IMR-90 (cell line): ENCODE measurements around the gene QSOX2. TPM values are rescaled to one million over a fixed set of nuclear protein-coding genes. Genes with fewer than 3 reads are reported as not detected.

Experiments
- ATAC-seq: fragments of 200-7000 bp; cut with Tn5 transposase; 2 replicates; pipeline ENCODE4 v1.9.1; 2020; ENCODE audit warnings: low read depth, mild to moderate bottlenecking, moderate library complexity
- BruUV-seq: library from RNA; stranded (reverse); fragments of 400-500 nt; replicated peaks from 2 replicates; lab custom pipeline; 2021; lab: Mats Ljungman, UMichigan
- CTCF ChIA-PET: fragments of 300-600 bp; formaldehyde crosslinking; extraction: SDS; loops from one replicate; lab custom pipeline; 2021; ENCODE audit warnings: antibody characterized with exemption; lab: Yijun Ruan, JAX
- POLR2A ChIA-PET: fragments of 300-600 bp; sonication (Branson Sonifier 250); formaldehyde crosslinking; loops from one replicate; lab custom pipeline; 2022; ENCODE audit warnings: antibody characterized with exemption; ENCODE audit not compliant: unreplicated experiment; lab: Charles Lee
- DNase-seq: peaks from one replicate; pipeline ENCODE4 v3.0.0; 2013
- H2AFZ ChIP-seq: replicated peaks from 2 replicates; pipeline ENCODE3; 2013; ENCODE audit warnings: low read length, mild to moderate bottlenecking; ENCODE audit not compliant: poor library complexity
- H2AK5ac ChIP-seq: 2 replicates; pipeline ENCODE4 v1.6.1; 2013; ENCODE audit warnings: low read depth, low read length, inconsistent platforms
- H2AK9ac ChIP-seq: replicated peaks from 2 replicates; pipeline ENCODE3; 2013; ENCODE audit warnings: mild to moderate bottlenecking, low read depth, low read length, moderate library complexity; ENCODE audit not compliant: poor library complexity
- H2BK120ac ChIP-seq: 2 replicates; pipeline ENCODE4 v1.6.1; 2013; ENCODE audit warnings: low read depth, low read length, inconsistent platforms
- H2BK15ac ChIP-seq: 3 replicates; pipeline ENCODE4 v1.6.1; 2013; ENCODE audit warnings: low read depth, low read length, inconsistent platforms
- H2BK20ac ChIP-seq: 2 replicates; pipeline ENCODE4 v1.6.1; 2013; ENCODE audit warnings: low read depth, mild to moderate bottlenecking, inconsistent platforms, low read length, moderate library complexity
- H2BK5ac ChIP-seq: 2 replicates; pipeline ENCODE4 v1.6.1; 2013; ENCODE audit warnings: mild to moderate bottlenecking, low read depth, low read length, inconsistent platforms; ENCODE audit not compliant: poor library complexity, severe bottlenecking
- H3K14ac ChIP-seq: replicated peaks from 2 replicates; pipeline ENCODE4 v1.6.1; 2013; ENCODE audit warnings: low read depth, low read length, inconsistent platforms
- H3K18ac ChIP-seq: 2 replicates; pipeline ENCODE4 v1.6.1; 2013; ENCODE audit warnings: low read depth, low read length, control low read depth
- H3K23ac ChIP-seq: 2 replicates; pipeline ENCODE4 v1.6.1; 2013; ENCODE audit warnings: low read depth, low read length, inconsistent platforms
- H3K27ac ChIP-seq: 2 replicates; pipeline ENCODE4 v1.5.1; 2013; ENCODE audit warnings: mild to moderate bottlenecking, control low read depth, low read length; ENCODE audit not compliant: insufficient read depth
- H3K27me3 ChIP-seq: 2 replicates; pipeline ENCODE4 v1.6.1; 2013; ENCODE audit warnings: low read length; ENCODE audit not compliant: control insufficient read depth, insufficient read depth
- H3K36me3 ChIP-seq: 2 replicates; pipeline ENCODE4 v1.6.1; 2013; ENCODE audit warnings: low read length, mixed read lengths; ENCODE audit not compliant: control insufficient read depth, insufficient read depth
- H3K4ac ChIP-seq: 2 replicates; pipeline ENCODE4 v1.6.1; 2013; ENCODE audit warnings: low read depth, low read length, inconsistent platforms
- H3K4me1 ChIP-seq: 2 replicates; pipeline ENCODE4 v1.6.1; 2013; ENCODE audit warnings: low read length, mixed read lengths; ENCODE audit not compliant: control insufficient read depth, insufficient read depth
- H3K4me2 ChIP-seq: 2 replicates; pipeline ENCODE4 v1.6.1; 2013; ENCODE audit warnings: low read depth, mild to moderate bottlenecking, control low read depth, low read length, moderate library complexity
- H3K4me3 ChIP-seq: 2 replicates; pipeline ENCODE4 v1.5.1; 2013; ENCODE audit warnings: low read depth, mild to moderate bottlenecking, control low read depth, low read length, moderate library complexity; ENCODE audit not compliant: insufficient read depth
- H3K56ac ChIP-seq: 2 replicates; pipeline ENCODE4 v1.6.1; 2013; ENCODE audit warnings: low read length, inconsistent platforms; ENCODE audit not compliant: insufficient read depth; ENCODE audit errors: extremely low read depth
- H3K79me1 ChIP-seq, 2 experiments: 2 replicates each; pipeline ENCODE4 v1.6.1; 2013; ENCODE audit warnings: low read length in 2 of 2, inconsistent platforms in 1 of 2, low read depth in 1 of 2
- H3K9ac ChIP-seq: 2 replicates; pipeline ENCODE4 v1.6.1; 2013; ENCODE audit warnings: low read depth, low read length, control low read depth
- H3K9me1 ChIP-seq: 2 replicates; pipeline ENCODE4 v1.6.1; 2013; ENCODE audit warnings: low read length, inconsistent platforms; ENCODE audit not compliant: insufficient read depth
- H3K9me3 ChIP-seq: 2 replicates; pipeline ENCODE4 v1.6.1; 2013; ENCODE audit warnings: low read length; ENCODE audit not compliant: control insufficient read depth, insufficient read depth
- H4K20me1 ChIP-seq: 2 replicates; pipeline ENCODE4 v1.6.1; 2013; ENCODE audit warnings: low read length, inconsistent platforms; ENCODE audit not compliant: insufficient read depth
- H4K5ac ChIP-seq: 2 replicates; pipeline ENCODE4 v1.6.1; 2013; ENCODE audit warnings: mild to moderate bottlenecking, low read depth, low read length, control low read depth
- H4K8ac ChIP-seq, 2 experiments: 2 replicates each; pipeline ENCODE4 v1.6.1; 2013; ENCODE audit warnings: low read depth in 2 of 2, low read length in 2 of 2, control low read depth in 1 of 2, inconsistent platforms in 1 of 2
- H4K91ac ChIP-seq: 2 replicates; pipeline ENCODE4 v1.6.1; 2013; ENCODE audit warnings: low read depth, low read length, inconsistent platforms; ENCODE audit not compliant: insufficient read depth
- BHLHE40 ChIP-seq: fragments of 150-350 bp; IDR thresholded peaks from 2 replicates; pipeline ENCODE4 v1.6.1; 2016; ENCODE audit warnings: mild to moderate bottlenecking, low read depth, low read length
- CEBPB ChIP-seq: IDR thresholded peaks from 2 replicates; pipeline ENCODE4 v1.6.1; 2012; ENCODE audit warnings: low read depth, low read length, improper control_type of control experiment
- CHD1 ChIP-seq: IDR thresholded peaks from 2 replicates; pipeline ENCODE4 v1.6.1; 2012; ENCODE audit warnings: low read depth, low read length, improper control_type of control experiment
- FOS ChIP-seq: fragments of 150-350 bp; IDR thresholded peaks from 2 replicates; pipeline ENCODE4 v1.6.1; 2016; ENCODE audit warnings: low read depth, low read length
- MAFK ChIP-seq: IDR thresholded peaks from 2 replicates; pipeline ENCODE4 v1.6.1; 2012; ENCODE audit warnings: low read depth, low read length, improper control_type of control experiment
- MAZ ChIP-seq: IDR thresholded peaks from 2 replicates; pipeline ENCODE4 v1.6.1; 2012; ENCODE audit warnings: low read depth, mild to moderate bottlenecking, low read length, improper control_type of control experiment, moderate library complexity, borderline replicate concordance
- MXI1 ChIP-seq: IDR thresholded peaks from 2 replicates; pipeline ENCODE4 v1.6.1; 2012; ENCODE audit warnings: low read depth, mild to moderate bottlenecking, low read length, moderate library complexity, borderline replicate concordance
- NFE2L2 ChIP-seq: fragments of 150-350 bp; IDR thresholded peaks from 2 replicates; pipeline ENCODE4 v1.6.1; 2016; ENCODE audit warnings: low read depth, mild to moderate bottlenecking, low read length
- POLR2A ChIP-seq: IDR thresholded peaks from 2 replicates; pipeline ENCODE4 v1.6.1; 2012; ENCODE audit warnings: mild to moderate bottlenecking, low read depth, low read length
- RAD21 ChIP-seq: IDR thresholded peaks from 2 replicates; pipeline ENCODE4 v1.6.1; 2012; ENCODE audit warnings: low read length, improper control_type of control experiment
- RCOR1 ChIP-seq: IDR thresholded peaks from 2 replicates; pipeline ENCODE4 v1.6.1; 2012; ENCODE audit warnings: mild to moderate bottlenecking, low read length, improper control_type of control experiment; ENCODE audit not compliant: insufficient replicate concordance
- RFX5 ChIP-seq: IDR thresholded peaks from 2 replicates; pipeline ENCODE4 v1.8.0; 2012; ENCODE audit warnings: low read depth, mild to moderate bottlenecking, low read length, moderate library complexity
- SMC3 ChIP-seq: fragments of 150-350 bp; IDR thresholded peaks from 2 replicates; pipeline ENCODE4 v1.6.1; 2016; ENCODE audit warnings: low read depth, mild to moderate bottlenecking, antibody characterized with exemption, low read length, moderate library complexity
- WGBS, 2 experiments: methylation state at CpG; one replicate each; pipeline versions ENCODE4 v1.1.5 to v1.1.7; 2013; ENCODE audit warnings: missing lambda C conversion rate in 2 of 2; ENCODE audit not compliant: insufficient read length in 1 of 2; ENCODE audit errors: extremely low coverage in 2 of 2; 5-methylcytosine and 5-hydroxymethylcytosine counted together
- dilution Hi-C: fragments of 300-500 bp; cut with HindIII; formaldehyde crosslinking; loops from one replicate; pipeline ENCODE4 v1.14.3; 2018; ENCODE audit warnings: low sequenced_read_pairs; ENCODE audit not compliant: unreplicated experiment
- in situ Hi-C: fragments of 300-500 bp; cut with MboI; formaldehyde crosslinking; loops from 3 replicates; pipeline ENCODE4 v1.14.3; 2019; ENCODE audit warnings: low sequenced_read_pairs, inconsistent platforms, mixed read lengths
- intact Hi-C: fragments of 100-400 bp; cut with micrococcal nuclease; formaldehyde crosslinking; loops from 2 replicates; pipeline ENCODE4 v1.10.0; 2022
- polyA plus RNA-seq, 3 experiments: library from polyadenylated mRNA; depleted of rRNA; stranded (reverse); fragments of >200 nt; gene quantifications; 2 replicates each; pipeline ENCODE4 v1.2.3, GENCODE V29; 2012; ENCODE audit warnings: low replicate concordance in 1 of 3
- total RNA-seq: library from RNA; depleted of rRNA; stranded (reverse); fragments of >200 nt; gene quantifications from 2 replicates; pipeline ENCODE4 v1.2.3, GENCODE V29; 2012
- TF ChIP-seq, protein P1 (sequence below): conservative IDR thresholded peaks from 2 replicates; pipeline ENCODE4 v1.5.1; 2012; ENCODE audit warnings: mild to moderate bottlenecking, low read depth, low read length, improper control_type of control experiment
- TF ChIP-seq, protein P2 (sequence below): fragments of 150-350 bp; IDR thresholded peaks from 2 replicates; pipeline ENCODE4 v1.6.1; 2017; ENCODE audit warnings: mild to moderate bottlenecking, antibody characterized with exemption, low read length, low read depth

Gene QSOX2
- total and polyA plus RNA-seq, 2 of the 4 experiments (the other 2 are of a cell fraction) = 5.9 to 12.9 TPM

DNA sequence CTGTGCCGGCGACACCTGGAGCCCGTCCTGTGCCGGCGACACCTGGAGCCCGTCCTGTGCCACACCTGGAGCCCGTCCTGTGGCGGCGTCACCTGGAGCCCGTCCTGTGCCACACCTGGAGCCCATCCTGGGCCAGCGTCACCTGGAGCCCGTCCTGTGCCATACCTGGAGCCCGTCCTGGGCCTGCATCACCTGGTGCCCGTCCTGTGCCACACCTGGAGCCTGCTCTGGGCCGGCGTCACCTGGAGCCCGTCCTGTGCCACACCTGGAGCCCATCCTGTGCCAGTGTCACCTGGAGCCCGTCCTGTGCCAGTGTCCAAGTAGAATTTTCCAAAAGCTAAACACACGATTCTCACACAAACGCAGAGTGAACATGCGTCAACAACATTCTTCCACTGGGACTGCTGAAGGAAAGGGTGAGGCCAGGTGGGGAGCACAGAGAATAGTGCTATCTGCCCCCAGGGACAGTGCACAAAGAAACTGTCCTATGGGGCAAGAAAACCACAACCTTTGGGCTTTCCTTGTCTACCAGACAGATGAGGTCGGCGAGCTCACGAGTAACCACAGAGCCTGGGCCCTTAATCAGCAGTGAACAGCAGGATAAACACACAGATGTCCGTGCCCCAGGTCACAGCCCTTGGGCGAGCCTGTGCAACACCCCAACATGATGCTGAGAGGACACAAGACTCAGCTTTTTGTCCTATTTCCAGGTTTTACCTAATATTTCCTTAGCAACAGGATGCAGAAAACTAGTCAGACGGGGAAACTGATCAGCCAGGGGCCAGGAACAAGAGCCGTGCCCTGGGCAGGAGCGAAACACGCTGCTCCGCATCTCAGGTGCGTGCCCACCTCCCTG lies 7.9 kb downstream of the QSOX2 start:
- intact Hi-C loops = no loop called here
- CTCF ChIA-PET = no interaction called here
- 87% methylated on average over 19 of the region's 32 CpGs; no CpG with 5 or more reads in 1 of the 2 experiments for WGBS, 2 experiments
- TF ChIP-seq POLR2A (no peak), RAD21 (no peak), RCOR1 (no peak), MXI1 (no peak), CHD1 (no peak), CEBPB (no peak), RFX5 (no peak), FOS (no peak), BHLHE40 (no peak), MAZ (no peak), NFE2L2 (no peak), SMC3 (no peak), MAFK (no peak)
- TF ChIP-seq, protein P1, sequence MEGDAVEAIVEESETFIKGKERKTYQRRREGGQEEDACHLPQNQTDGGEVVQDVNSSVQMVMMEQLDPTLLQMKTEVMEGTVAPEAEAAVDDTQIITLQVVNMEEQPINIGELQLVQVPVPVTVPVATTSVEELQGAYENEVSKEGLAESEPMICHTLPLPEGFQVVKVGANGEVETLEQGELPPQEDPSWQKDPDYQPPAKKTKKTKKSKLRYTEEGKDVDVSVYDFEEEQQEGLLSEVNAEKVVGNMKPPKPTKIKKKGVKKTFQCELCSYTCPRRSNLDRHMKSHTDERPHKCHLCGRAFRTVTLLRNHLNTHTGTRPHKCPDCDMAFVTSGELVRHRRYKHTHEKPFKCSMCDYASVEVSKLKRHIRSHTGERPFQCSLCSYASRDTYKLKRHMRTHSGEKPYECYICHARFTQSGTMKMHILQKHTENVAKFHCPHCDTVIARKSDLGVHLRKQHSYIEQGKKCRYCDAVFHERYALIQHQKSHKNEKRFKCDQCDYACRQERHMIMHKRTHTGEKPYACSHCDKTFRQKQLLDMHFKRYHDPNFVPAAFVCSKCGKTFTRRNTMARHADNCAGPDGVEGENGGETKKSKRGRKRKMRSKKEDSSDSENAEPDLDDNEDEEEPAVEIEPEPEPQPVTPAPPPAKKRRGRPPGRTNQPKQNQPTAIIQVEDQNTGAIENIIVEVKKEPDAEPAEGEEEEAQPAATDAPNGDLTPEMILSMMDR = no peak
- TF ChIP-seq, protein P2, sequence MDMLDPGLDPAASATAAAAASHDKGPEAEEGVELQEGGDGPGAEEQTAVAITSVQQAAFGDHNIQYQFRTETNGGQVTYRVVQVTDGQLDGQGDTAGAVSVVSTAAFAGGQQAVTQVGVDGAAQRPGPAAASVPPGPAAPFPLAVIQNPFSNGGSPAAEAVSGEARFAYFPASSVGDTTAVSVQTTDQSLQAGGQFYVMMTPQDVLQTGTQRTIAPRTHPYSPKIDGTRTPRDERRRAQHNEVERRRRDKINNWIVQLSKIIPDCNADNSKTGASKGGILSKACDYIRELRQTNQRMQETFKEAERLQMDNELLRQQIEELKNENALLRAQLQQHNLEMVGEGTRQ = no peak

More for the DNA sequence above, 7.9 kb downstream of the QSOX2 start:
- no peak overlapping the region for H3K9ac ChIP-seq
- no peak overlapping the region for H3K14ac ChIP-seq
- H4K20me1 ChIP-seq = peaks cover 47% of the 10 kb centered on the region
- H3K4me2 ChIP-seq = no peak overlapping the region
- no peak overlapping the region for H4K91ac ChIP-seq
- no peak overlapping the region for H2BK120ac ChIP-seq
- peaks cover 8 to 48% of the 10 kb centered on the region in 2 experiments; a peak in 3 of 4 replicates for H3K79me1 ChIP-seq
- peaks cover 8% of the 10 kb centered on the region for H3K36me3 ChIP-seq
- no peak overlapping the region for H2BK20ac ChIP-seq
- dilution Hi-C loops = no loop called here
- POLR2A ChIA-PET = no interaction called here
- H2AK9ac ChIP-seq = no peak overlapping the region
- H3K9me3 ChIP-seq = no peaks in the 10 kb centered on the region
- H2AK5ac ChIP-seq = no peak overlapping the region
- H4K8ac ChIP-seq = no peak overlapping the region
- no peak overlapping the region for H2BK5ac ChIP-seq
- H3K4ac ChIP-seq = no peak overlapping the region
- no TSS peak for BruUV-seq
- H3K18ac ChIP-seq = no peak overlapping the region
- H4K5ac ChIP-seq = no peak overlapping the region
- H3K4me3 ChIP-seq = no peak overlapping the region
- H2BK15ac ChIP-seq = no peak overlapping the region
- no peaks in the 10 kb centered on the region for H3K27me3 ChIP-seq
- no peak overlapping the region for H3K56ac ChIP-seq
- no peak overlapping the region for H3K23ac ChIP-seq
- ATAC-seq = no peak
- in situ Hi-C loops = no loop called here
- H3K9me1 ChIP-seq = peaks cover 11% of the 10 kb centered on the region
- H3K27ac ChIP-seq = no peak overlapping the region
- no peak overlapping the region for H2AFZ ChIP-seq
- no peaks in the 10 kb centered on the region for H3K4me1 ChIP-seq
- DNase-seq = no peak
